Subcutaneous abdominal adipose tissue (tissue), 5 donors: Measurements from ENCODE around the gene CPM.

Experiments
- H3K27ac ChIP-seq: one replicate; pipeline ENCODE4 v1.7.0; 2013; ENCODE audit warnings: low read depth, mild to moderate bottlenecking, inconsistent platforms, low read length, moderate library complexity
- H3K27me3 ChIP-seq, 5 donors: one replicate each; pipeline ENCODE4 v1.7.0; 2013; ENCODE audit warnings: low read length in 5 of 5, inconsistent platforms in 1 of 5; ENCODE audit not compliant: control insufficient read depth in 5 of 5, insufficient read depth in 4 of 5
- H3K36me3 ChIP-seq, 5 donors: one replicate each; pipeline ENCODE4 v1.7.0; 2013; ENCODE audit warnings: low read length in 5 of 5; ENCODE audit not compliant: control insufficient read depth in 5 of 5, insufficient read depth in 5 of 5
- H3K4me1 ChIP-seq, 5 donors: one replicate each; pipeline ENCODE4 v1.7.0; 2013; ENCODE audit warnings: low read length in 5 of 5, mild to moderate bottlenecking in 3 of 5, moderate library complexity in 1 of 5; ENCODE audit not compliant: control insufficient read depth in 5 of 5, insufficient read depth in 5 of 5
- H3K4me3 ChIP-seq, 5 donors: one replicate each; pipeline ENCODE4 v1.7.0; 2013; ENCODE audit warnings: low read length in 5 of 5, low read depth in 1 of 5
- H3K9ac ChIP-seq, 5 donors: one replicate each; pipeline ENCODE4 v1.7.0; 2013; ENCODE audit warnings: low read length in 5 of 5, mild to moderate bottlenecking in 4 of 5, moderate library complexity in 3 of 5
- H3K9me3 ChIP-seq, 5 donors: one replicate each; pipeline ENCODE4 v1.7.0; 2013; ENCODE audit warnings: low read length in 5 of 5; ENCODE audit not compliant: control insufficient read depth in 5 of 5
- donor health status: healthy.
- donor health status: healthy.
- donor health status: healthy.
- donor health status: healthy.
- donor health status: healthy.

CPM gene

GRCh38 chr12:68896881-68897540, 36.0 kb downstream of the CPM start:
- Histone ChIP-seq H3K27ac (peak overlapping the region; percentile 59), H3K36me3 (peaks cover 2 to 26% (median 14%) of the 10 kb centered on the region in 5 donors), H3K27me3 (no peaks in the 10 kb centered on the region), H3K4me1 (peaks cover 0 to 38% (median 27%) of the 10 kb centered on the region in 5 donors), H3K4me3 (no peak overlapping the region), H3K9ac (no peak overlapping the region), H3K9me3 (no peaks in the 10 kb centered on the region)

- Histone ChIP-seq H3K4me1 (peaks cover 8 to 57% (median 43%) of the 10 kb centered on the region in 5 donors), H3K36me3 (peaks cover 2 to 29% (median 14%) of the 10 kb centered on the region in 5 donors), H3K4me3 (no peak overlapping the region), H3K9ac (no peak overlapping the region), H3K27me3 (no peaks in the 10 kb centered on the region), H3K27ac (no peak overlapping the region), H3K9me3 (no peaks in the 10 kb centered on the region)
Observed at GRCh38 chr12:68894276-68894855, 38.6 kb downstream of the CPM start.

- Histone ChIP-seq H3K4me3 (no peak overlapping the region), H3K27ac (no peak overlapping the region), H3K27me3 (no peaks in the 10 kb centered on the region), H3K36me3 (peaks cover under 1 to 29% (median 14%) of the 10 kb centered on the region in 5 donors), H3K9me3 (no peaks in the 10 kb centered on the region), H3K4me1 (peaks cover 8 to 51% (median 38%) of the 10 kb centered on the region in 5 donors), H3K9ac (no peak overlapping the region)
Observed at GRCh38 chr12:68893741-68894140, 39.2 kb downstream of the CPM start.

- H3K4me1 ChIP-seq, result peaks cover 8 to 46% (median 35%) of the 10 kb centered on the region in 5 donors
- peaks cover 0 to 29% (median 14%) of the 10 kb centered on the region in 5 donors for H3K36me3 ChIP-seq
- no peak overlapping the region for H3K27ac ChIP-seq
- H3K9me3 ChIP-seq, result no peaks in the 10 kb centered on the region
- no peak overlapping the region for H3K4me3 ChIP-seq
- H3K27me3 ChIP-seq, result no peaks in the 10 kb centered on the region
- no peak overlapping the region for H3K9ac ChIP-seq
Observed at GRCh38 chr12:68893201-68893600, 39.8 kb downstream of the CPM start.

GRCh38 chr12:68891141-68891540, 41.8 kb downstream of the CPM start:
- Histone ChIP-seq H3K27me3 (no peaks in the 10 kb centered on the region), H3K9ac (no peak overlapping the region), H3K4me3 (peak overlapping the region in 1 of 5 donors; percentile 6), H3K9me3 (no peaks in the 10 kb centered on the region), H3K27ac (peak overlapping the region; percentile 73), H3K4me1 (peaks cover 8 to 33% (median 30%) of the 10 kb centered on the region in 5 donors), H3K36me3 (peaks cover 0 to 27% (median 12%) of the 10 kb centered on the region in 5 donors)

- Histone ChIP-seq H3K36me3 (peaks cover 0 to 22% (median 8%) of the 10 kb centered on the region in 5 donors), H3K4me1 (peaks cover 8 to 30% (median 29%) of the 10 kb centered on the region in 5 donors), H3K9ac (peak overlapping the region in 2 of 5 donors; percentile 3 to 4), H3K4me3 (peak overlapping the region in 2 of 5 donors; percentile 4 to 6), H3K9me3 (no peaks in the 10 kb centered on the region), H3K27me3 (no peaks in the 10 kb centered on the region), H3K27ac (peak overlapping the region; percentile 73)
Observed at GRCh38 chr12:68890701-68891113, 42.3 kb downstream of the CPM start.

- H3K27me3 ChIP-seq, result no peaks in the 10 kb centered on the region
- H3K4me1 ChIP-seq, result peaks cover 8 to 30% (median 29%) of the 10 kb centered on the region in 5 donors
- peaks cover 4 to 35% (median 20%) of the 10 kb centered on the region in 5 donors for H3K36me3 ChIP-seq
- peak overlapping the region in 1 of 5 donors; percentile 16 for H3K9ac ChIP-seq
- peak overlapping the region; percentile 85 for H3K27ac ChIP-seq
- H3K9me3 ChIP-seq, result no peaks in the 10 kb centered on the region
- H3K4me3 ChIP-seq, result no peak overlapping the region
Observed at GRCh38 chr12:68888243-68888642, 44.7 kb downstream of the CPM start.

GRCh38 chr12:68887641-68888040, 45.3 kb downstream of the CPM start:
- Histone ChIP-seq H3K27me3 (no peaks in the 10 kb centered on the region), H3K9me3 (no peaks in the 10 kb centered on the region), H3K27ac (peak overlapping the region; percentile 85), H3K9ac (no peak overlapping the region), H3K4me1 (peaks cover 8 to 30% (median 29%) of the 10 kb centered on the region in 5 donors), H3K4me3 (no peak overlapping the region), H3K36me3 (peaks cover 9 to 38% (median 25%) of the 10 kb centered on the region in 5 donors)

GRCh38 chr12:68886636-68887572, 46.1 kb downstream of the CPM start:
- Histone ChIP-seq H3K9me3 (no peaks in the 10 kb centered on the region), H3K27ac (peak overlapping the region; percentile 85)

More at GRCh38 chr12:68886636-68887572, 46.1 kb downstream of the CPM start:
- Histone ChIP-seq H3K36me3 (peaks cover 17 to 39% (median 27%) of the 10 kb centered on the region in 5 donors), H3K9ac (peak overlapping the region in 2 of 5 donors; percentile 32 to 59), H3K27me3 (no peaks in the 10 kb centered on the region), H3K4me1 (peaks cover 8 to 30% (median 29%) of the 10 kb centered on the region in 5 donors), H3K4me3 (no peak overlapping the region)
